ENCODE data around the gene POC1B.

DNA sequence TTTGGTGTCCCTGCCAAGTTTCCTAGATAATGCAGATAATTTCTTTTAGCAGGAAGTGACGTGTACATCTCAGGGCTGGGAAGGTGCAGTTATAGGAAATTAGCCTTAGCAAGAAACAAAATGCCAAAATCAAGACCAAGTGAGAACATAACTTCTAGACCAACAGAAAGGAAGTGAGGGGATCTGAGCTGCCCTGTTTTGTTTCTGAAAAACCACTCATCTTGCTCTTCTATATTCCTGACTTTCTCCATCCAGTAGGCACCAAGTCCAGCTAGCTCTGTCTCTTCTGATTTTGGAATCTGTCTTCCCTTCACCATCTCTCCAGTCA is 149.7 kb downstream of the POC1B start:
- TF ChIP-seq, protein P1, sequence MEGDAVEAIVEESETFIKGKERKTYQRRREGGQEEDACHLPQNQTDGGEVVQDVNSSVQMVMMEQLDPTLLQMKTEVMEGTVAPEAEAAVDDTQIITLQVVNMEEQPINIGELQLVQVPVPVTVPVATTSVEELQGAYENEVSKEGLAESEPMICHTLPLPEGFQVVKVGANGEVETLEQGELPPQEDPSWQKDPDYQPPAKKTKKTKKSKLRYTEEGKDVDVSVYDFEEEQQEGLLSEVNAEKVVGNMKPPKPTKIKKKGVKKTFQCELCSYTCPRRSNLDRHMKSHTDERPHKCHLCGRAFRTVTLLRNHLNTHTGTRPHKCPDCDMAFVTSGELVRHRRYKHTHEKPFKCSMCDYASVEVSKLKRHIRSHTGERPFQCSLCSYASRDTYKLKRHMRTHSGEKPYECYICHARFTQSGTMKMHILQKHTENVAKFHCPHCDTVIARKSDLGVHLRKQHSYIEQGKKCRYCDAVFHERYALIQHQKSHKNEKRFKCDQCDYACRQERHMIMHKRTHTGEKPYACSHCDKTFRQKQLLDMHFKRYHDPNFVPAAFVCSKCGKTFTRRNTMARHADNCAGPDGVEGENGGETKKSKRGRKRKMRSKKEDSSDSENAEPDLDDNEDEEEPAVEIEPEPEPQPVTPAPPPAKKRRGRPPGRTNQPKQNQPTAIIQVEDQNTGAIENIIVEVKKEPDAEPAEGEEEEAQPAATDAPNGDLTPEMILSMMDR (conservative IDR thresholded peaks at IDR 0.05; ENCODE audit: low read depth, low read length), result no peak
- no peak for TF ChIP-seq EZH2 (IDR thresholded peaks at IDR 0.05; ENCODE audit: borderline replicate concordance, low read depth, low read length, poor library complexity, severe bottlenecking)

Data from A673 (cell line).